GM12878 (cell line): ENCODE results near the gene PRKAG3. TPM values are rescaled to one million over a fixed set of nuclear protein-coding genes. Genes with fewer than 3 reads are reported as not detected.
"Not testable (repeated sequence)": the region's sequence is repeated elsewhere in the genome, so short reads cannot be mapped to it uniquely, and the experiment has no call there.

Source experiments
- ATAC-seq: fragments of 200-7000 bp; cut with Tn5 transposase; 3 replicates; pipeline ENCODE4 v1.9.1; 2020; ENCODE audit warnings: mild to moderate bottlenecking, moderate library complexity
- BruUV-seq: library from RNA; stranded (reverse); fragments of 400-500 nt; replicated peaks from 2 replicates; lab custom pipeline; 2021; lab: Mats Ljungman, UMichigan
- CTCF ChIA-PET: fragments of 300-600 bp; sonication (Branson Sonifier 250); formaldehyde crosslinking; extraction: SDS; loops from one replicate; lab custom pipeline; 2021; ENCODE audit warnings: inconsistent platforms; lab: Yijun Ruan, JAX
- POLR2A ChIA-PET: fragments of 350-600 bp; formaldehyde crosslinking; extraction: SDS; loops from one replicate; lab custom pipeline; 2021; ENCODE audit warnings: inconsistent platforms; lab: Charles Lee
- RAD21 ChIA-PET: fragments of 300-600 bp; sonication (Branson Sonifier 250); formaldehyde crosslinking; loops from one replicate; lab custom pipeline; 2023; ENCODE audit warnings: antibody characterized with exemption; ENCODE audit not compliant: unreplicated experiment; lab: Charles Lee
- SMC1A ChIA-PET: fragments of 300-600 bp; sonication (Branson Sonifier 250); formaldehyde crosslinking; loops from one replicate; lab custom pipeline; 2023; ENCODE audit not compliant: unreplicated experiment, uncharacterized antibody; lab: Charles Lee
- DNase-seq: peaks from one replicate; pipeline ENCODE4 v3.0.0-alpha.2; 2011; ENCODE audit warnings: low read depth, low spot score
- FAIRE-seq: peaks from 3 replicates; lab custom pipeline; 2011; peaks lifted over from hg19 to GRCh38; lab: Jason Lieb, UNC
- H2AFZ ChIP-seq: 2 replicates; pipeline ENCODE4 v1.6.0; 2011; ENCODE audit warnings: low read depth, low read length, control low read depth; ENCODE audit not compliant: control insufficient read depth
- H3K27ac ChIP-seq: 2 replicates; pipeline ENCODE4 v1.5.1; 2011; ENCODE audit warnings: control low read depth; ENCODE audit not compliant: control insufficient read depth, insufficient read depth
- H3K27me3 ChIP-seq, 2 experiments: replicated peaks in 1 of 2; 2 replicates each; pipeline versions ENCODE4 v1.6.0 to v1.6.1; 2011; ENCODE audit warnings: low read length in 1 of 2; ENCODE audit not compliant: control insufficient read depth in 2 of 2, insufficient read depth in 2 of 2
- H3K36me3 ChIP-seq, 2 experiments: 2 replicates each; pipeline ENCODE4 v1.5.1; 2011; ENCODE audit warnings: low read length in 1 of 2; ENCODE audit not compliant: control insufficient read depth in 2 of 2, insufficient read depth in 2 of 2
- H3K4me1 ChIP-seq: 2 replicates; pipeline ENCODE4 v1.6.1; 2011; ENCODE audit warnings: mild to moderate bottlenecking, low read length, moderate library complexity, mixed read lengths; ENCODE audit not compliant: control insufficient read depth, insufficient read depth
- H3K4me2 ChIP-seq: 2 replicates; pipeline ENCODE4 v1.6.0; 2011; ENCODE audit warnings: control low read depth; ENCODE audit not compliant: control insufficient read depth, insufficient read depth
- H3K4me3 ChIP-seq: fragments of 200-600 bp; sonication (generic); 2 replicates; pipeline ENCODE4 v1.5.1; 2016
- H3K79me2 ChIP-seq: 2 replicates; pipeline ENCODE4 v1.6.0; 2011; ENCODE audit warnings: low read length; ENCODE audit not compliant: control insufficient read depth, insufficient read depth
- H3K9ac ChIP-seq: 2 replicates; pipeline ENCODE4 v1.8.0; 2011; ENCODE audit warnings: low read length, control low read depth, mixed read lengths; ENCODE audit not compliant: control insufficient read depth, insufficient read depth
- H3K9me3 ChIP-seq: replicated peaks from 3 replicates; pipeline ENCODE4 v1.5.1; 2011; ENCODE audit warnings: mild to moderate bottlenecking, low read length; ENCODE audit not compliant: control insufficient read depth, insufficient read depth
- H4K20me1 ChIP-seq: 2 replicates; pipeline ENCODE4 v1.6.0; 2011; ENCODE audit not compliant: control insufficient read depth, insufficient read depth
- WGBS: methylation state at CpG from one replicate; pipeline ENCODE4 v1.1.6; 2016; ENCODE audit warnings: low lambda C conversion rate; ENCODE audit not compliant: insufficient replicate concordance, insufficient coverage; ENCODE audit errors: missing lambda C conversion rate; 5-methylcytosine and 5-hydroxymethylcytosine counted together
- in situ Hi-C: fragments of 300-500 bp; cut with MboI; formaldehyde crosslinking; loops from 9 replicates; pipeline ENCODE4 v1.14.3; 2018; ENCODE audit warnings: mixed read lengths
- intact Hi-C: fragments of 100-400 bp; cut with micrococcal nuclease; formaldehyde crosslinking; loops from one replicate; pipeline ENCODE4 v1.14.2; 2022; ENCODE audit not compliant: unreplicated experiment
- polyA plus RNA-seq, 11 experiments: library from polyadenylated mRNA; depleted of rRNA in 4 of 11; unstranded in 6 of 11; stranded (reverse) in 5 of 11; fragments of >200 nt; fragmentation: Nextera tagmentation in 4 of 11; fragmentation: Illumina TruSeq in 1 of 11; extraction: Ambion mirVana in 4 of 11; extraction: Trizol in 1 of 11; gene quantifications; 1 replicate in 1 of 11; 2 replicates in 10 of 11; pipeline versions ENCODE4 v1.2.1 to v1.2.3, GENCODE V29; 2011 to 2016; ENCODE audit warnings: inconsistent platforms in 2 of 11, missing spikeins in 2 of 11, low read depth in 1 of 11
- total RNA-seq, 4 experiments: library from RNA; depleted of rRNA in 3 of 4; stranded (reverse); fragments of >200 nt in 3 of 4; fragmentation: Illumina TruSeq in 1 of 4; extraction: Trizol in 1 of 4; gene quantifications; 2 replicates each; pipeline versions ENCODE4 v1.2.1 to v1.2.3, GENCODE V29; 2013 to 2021

Gene PRKAG3
- total and polyA plus RNA-seq, 10 of the 15 experiments (the other 5 are each of a cell fraction or from before 2014, with no cell fraction given), result 0.04 to 0.12 (median 0.06) TPM; not detected in 7

DNA sequence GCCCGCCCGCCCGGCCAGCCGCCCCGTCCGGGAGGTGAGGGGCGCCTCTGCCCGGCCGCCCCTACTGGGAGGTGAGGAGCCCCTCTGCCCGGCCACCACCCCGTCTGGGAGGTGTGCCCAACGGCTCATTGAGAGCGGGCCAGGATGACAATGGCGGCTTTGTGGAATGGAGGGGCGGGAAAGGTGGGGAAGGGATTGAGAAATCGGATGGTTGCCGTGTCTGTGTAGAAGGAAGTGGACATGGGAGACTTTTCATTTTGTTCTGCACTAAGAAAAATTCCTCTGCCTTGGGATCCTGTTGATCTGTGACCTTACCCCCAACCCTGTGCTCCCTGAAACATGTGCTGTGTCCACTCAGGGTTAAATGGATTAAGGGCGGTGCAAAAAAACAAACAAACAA, 15.4 kb upstream of the PRKAG3 start:
- H3K4me3 ChIP-seq, H3K36me3 ChIP-seq, H3K4me2 ChIP-seq, POLR2A ChIA-PET, H3K9ac ChIP-seq, H3K27ac ChIP-seq, H3K9me3 ChIP-seq, ATAC-seq, H3K27me3 ChIP-seq, H2AFZ ChIP-seq, BruUV-seq, H3K79me2 ChIP-seq, FAIRE-seq, DNase-seq, H3K4me1 ChIP-seq, H4K20me1 ChIP-seq: not testable (repeated sequence)
- SMC1A ChIA-PET, result interaction anchor here (0.6 to 3.3 kb wide), 13 partner anchors 12 to 199 kb away, joined by 3 to 25 read pairs (median 3); partner anchors contain the start of genes BCS1L, PRKAG3 and ZNF142
- CTCF ChIA-PET, result interaction anchor here (0.6 to 7.2 kb wide), 31 partner anchors 8 to 679 kb away, joined by 3 to 95 read pairs (median 4); partner anchors contain the start of genes BCS1L, RNF25, STK36 and TTLL4
- RAD21 ChIA-PET, result interaction anchor here (0.6 to 1.3 kb wide), 10 partner anchors 74 to 364 kb away, joined by 3 to 10 read pairs (median 4); partner anchors contain the start of genes BCS1L and ZNF142
- in situ Hi-C loops, result loop anchor here (5.0 to 10.0 kb wide), 2 partner anchors 185 to 442 kb away; no protein-coding TSS in a partner anchor
- 58% methylated on average over 4 of the region's 18 CpGs for WGBS
- intact Hi-C loops, result loop anchor here (1.0 to 5.0 kb wide), 6 partner anchors 119 to 545 kb away; partner anchors contain the start of genes RNF25, STK36 and TTLL4

- ATAC-seq, POLR2A ChIA-PET, H3K4me3 ChIP-seq, H3K9ac ChIP-seq, CTCF ChIA-PET, H4K20me1 ChIP-seq, SMC1A ChIA-PET, H3K27me3 ChIP-seq, H3K36me3 ChIP-seq, RAD21 ChIA-PET, DNase-seq, H3K79me2 ChIP-seq, BruUV-seq, H2AFZ ChIP-seq, H3K27ac ChIP-seq, H3K9me3 ChIP-seq, H3K4me1 ChIP-seq, H3K4me2 ChIP-seq, FAIRE-seq, intact Hi-C loops: not testable (repeated sequence)
- WGBS, result 47% methylated on average over 5 of the region's 5 CpGs
- in situ Hi-C loops, result loop anchor here (10.0 kb wide), 1 partner anchor 440 kb away; no protein-coding TSS in a partner anchor
Measured at GRCh38 chr2:218844334-218844733, 12.7 kb upstream of the PRKAG3 start.
